Ishikawa (cell line): Measurements from ENCODE around the gene IAPP.

Experiments used
- CEBPB ChIP-seq: IDR thresholded peaks from 2 replicates; pipeline ENCODE4 v1.6.1; 2012
- CREB1 ChIP-seq: IDR thresholded peaks from 2 replicates; pipeline ENCODE4 v1.6.1; 2012; ENCODE audit warnings: low read depth
- EGR1 ChIP-seq: IDR thresholded peaks from 2 replicates; pipeline ENCODE4 v1.6.1; 2012
- EP300 ChIP-seq: IDR thresholded peaks from 2 replicates; pipeline ENCODE4 v1.6.1; 2012; ENCODE audit warnings: borderline replicate concordance
- FOXM1 ChIP-seq: IDR thresholded peaks from 2 replicates; pipeline ENCODE4 v1.6.1; 2012; ENCODE audit warnings: low read depth, borderline replicate concordance
- MAX ChIP-seq: IDR thresholded peaks from 2 replicates; pipeline ENCODE4 v1.6.1; 2012
- NFIC ChIP-seq: IDR thresholded peaks from 2 replicates; pipeline ENCODE4 v1.6.1; 2012
- RAD21 ChIP-seq: IDR thresholded peaks from 2 replicates; pipeline ENCODE4 v1.6.1; 2012; ENCODE audit warnings: low read depth
- REST ChIP-seq: IDR thresholded peaks from 2 replicates; pipeline ENCODE4 v1.6.1; 2012; ENCODE audit warnings: low read depth, mild to moderate bottlenecking
- TAF1 ChIP-seq: IDR thresholded peaks from 2 replicates; pipeline ENCODE4 v1.6.1; 2012; ENCODE audit warnings: low read depth, mild to moderate bottlenecking
- TCF12 ChIP-seq: IDR thresholded peaks from 2 replicates; pipeline ENCODE4 v1.6.1; 2012; ENCODE audit warnings: low read depth
- TEAD4 ChIP-seq: IDR thresholded peaks from 2 replicates; pipeline ENCODE4 v1.6.1; 2012
- USF1 ChIP-seq: IDR thresholded peaks from 2 replicates; pipeline ENCODE4 v1.6.1; 2012
- YY1 ChIP-seq: IDR thresholded peaks from 2 replicates; pipeline ENCODE4 v1.6.1; 2012; ENCODE audit warnings: low read depth
- ZBTB7A ChIP-seq: IDR thresholded peaks from 2 replicates; pipeline ENCODE4 v1.6.1; 2012; ENCODE audit warnings: low read depth

Gene IAPP

GRCh38 chr12:21372602-21373001 is at the start of gene IAPP:
TSS of gene IAPP (plus strand) at chr12:21372902. CDS start at chr12:21373352, 450 bp downstream.
- no peak for TF ChIP-seq EP300
- no peak for TF ChIP-seq TCF12
- TF ChIP-seq FOXM1 = no peak
- TF ChIP-seq EGR1 = no peak
- TF ChIP-seq YY1 = no peak
- no peak for TF ChIP-seq USF1
- TF ChIP-seq ZBTB7A = no peak
- TF ChIP-seq TAF1 = no peak
- no peak for TF ChIP-seq RAD21
- no peak for TF ChIP-seq TEAD4
- no peak for TF ChIP-seq CREB1
- no peak for TF ChIP-seq CEBPB
- TF ChIP-seq REST = no peak
- no peak for TF ChIP-seq MAX
- TF ChIP-seq NFIC = no peak

GRCh38 chr12:21323736-21324135 is 49.0 kb upstream of the IAPP start:
- TF ChIP-seq CREB1 = no peak
- no peak for TF ChIP-seq ZBTB7A
- no peak for TF ChIP-seq TCF12

- no peak for TF ChIP-seq CEBPB
- no peak for TF ChIP-seq CREB1
- TF ChIP-seq NFIC = no peak
- TF ChIP-seq TEAD4 = no peak
- no peak for TF ChIP-seq USF1
- no peak for TF ChIP-seq TAF1
- no peak for TF ChIP-seq ZBTB7A
- TF ChIP-seq RAD21 = no peak
- no peak for TF ChIP-seq MAX
- TF ChIP-seq FOXM1 = no peak
- TF ChIP-seq YY1 = no peak
- TF ChIP-seq TCF12 = no peak
- no peak for TF ChIP-seq EGR1
- TF ChIP-seq REST = no peak
- TF ChIP-seq EP300 = no peak
Observed at GRCh38 chr12:21324551-21324950, 48.2 kb upstream of the IAPP start.

GRCh38 chr12:21328578-21328977 is 44.1 kb upstream of the IAPP start:
- TF ChIP-seq TAF1 (no peak), MAX (no peak), RAD21 (no peak), TCF12 (no peak), NFIC (no peak)

GRCh38 chr12:21330682-21331253 is 41.9 kb upstream of the IAPP start:
- TF ChIP-seq YY1 (no peak), RAD21 (no peak), NFIC (no peak), FOXM1 (no peak), MAX (no peak), REST (no peak), EP300 (no peak), TCF12 (no peak), EGR1 (no peak), TEAD4 (no peak), CREB1 (no peak), CEBPB (no peak), TAF1 (no peak), ZBTB7A (no peak), USF1 (no peak)
